WTC11 (cell line): ENCODE data around the gene MBD3. TPM values are rescaled to one million over a fixed set of nuclear protein-coding genes. Genes with fewer than 3 reads are reported as not detected.

Source experiments
- ATAC-seq: fragments of 200-7000 bp; cut with Tn5 transposase; 2 replicates; pipeline ENCODE4 v1.10.0; 2021; ENCODE audit warnings: mild to moderate bottlenecking, moderate library complexity
- CTCF ChIA-PET: fragments of 300-600 bp; sonication (Branson Sonifier 250); formaldehyde crosslinking; loops from one replicate; lab custom pipeline; 2021; ENCODE audit warnings: antibody characterized with exemption; lab: Charles Lee
- POLR2A ChIA-PET: fragments of 350-600 bp; sonication (Branson Sonifier 250); formaldehyde crosslinking; loops from one replicate; lab custom pipeline; 2021; ENCODE audit warnings: antibody characterized with exemption; lab: Charles Lee
- DNase-seq: peaks from one replicate; pipeline ENCODE4 v3.0.0; 2021; ENCODE audit warnings: low spot score
- H3K27ac Mint-ChIP-seq: 2 replicates; pipeline ENCODE4 v1.8.0; 2021; ENCODE audit warnings: mixed read lengths
- H3K27me3 Mint-ChIP-seq: 2 replicates; pipeline ENCODE4 v1.8.0; 2021; ENCODE audit warnings: low read depth, mild to moderate bottlenecking, moderate library complexity, mixed read lengths
- H3K36me3 Mint-ChIP-seq: 2 replicates; pipeline ENCODE4 v1.8.0; 2021; ENCODE audit warnings: mixed read lengths
- H3K4me1 Mint-ChIP-seq: 2 replicates; pipeline ENCODE4 v1.8.0; 2022; ENCODE audit warnings: mixed read lengths
- H3K4me3 Mint-ChIP-seq: 2 replicates; pipeline ENCODE4 v1.8.0; 2021; ENCODE audit warnings: mild to moderate bottlenecking, moderate library complexity, mixed read lengths
- H3K9me3 Mint-ChIP-seq: 2 replicates; pipeline ENCODE4 v1.8.0; 2021; ENCODE audit warnings: mixed read lengths
- ATF1 ChIP-seq: sonication (generic); formaldehyde crosslinking; IDR thresholded peaks from 2 replicates; pipeline ENCODE4 v1.8.1; 2023; ENCODE audit warnings: mild to moderate bottlenecking, moderate library complexity, missing genetic modification reagents
- ATF2 ChIP-seq: sonication (generic); formaldehyde crosslinking; IDR thresholded peaks from 2 replicates; pipeline ENCODE4 v1.8.1; 2022; ENCODE audit warnings: low read depth, missing genetic modification reagents, borderline replicate concordance
- CBFB ChIP-seq: sonication (generic); formaldehyde crosslinking; IDR thresholded peaks from 2 replicates; pipeline ENCODE4 v1.8.1; 2022; ENCODE audit warnings: mild to moderate bottlenecking, low read depth, missing genetic modification reagents
- CREB1 ChIP-seq: sonication (generic); formaldehyde crosslinking; IDR thresholded peaks from 2 replicates; pipeline ENCODE4 v1.8.0; 2023; ENCODE audit warnings: mild to moderate bottlenecking, missing genetic modification reagents
- E2F4 ChIP-seq: sonication (generic); formaldehyde crosslinking; IDR thresholded peaks from 2 replicates; pipeline ENCODE4 v1.8.1; 2022; ENCODE audit warnings: low read depth, mild to moderate bottlenecking, moderate library complexity, missing genetic modification reagents, borderline replicate concordance
- ELF4 ChIP-seq: sonication (generic); formaldehyde crosslinking; IDR thresholded peaks from 2 replicates; pipeline ENCODE4 v1.8.1; 2022; ENCODE audit warnings: low read depth, mild to moderate bottlenecking, moderate library complexity, missing genetic modification reagents
- EMX1 ChIP-seq: fragments of 250-450 bp; sonication (Bioruptor Pico); IDR thresholded peaks from 2 replicates; pipeline ENCODE4 v1.8.0; 2021; ENCODE audit warnings: mild to moderate bottlenecking
- FOXK1 ChIP-seq: sonication (generic); formaldehyde crosslinking; IDR thresholded peaks from 2 replicates; pipeline ENCODE4 v1.8.0; 2022; ENCODE audit warnings: mild to moderate bottlenecking, moderate library complexity, missing genetic modification reagents
- FOXP1 ChIP-seq: sonication (generic); formaldehyde crosslinking; IDR thresholded peaks from 2 replicates; pipeline ENCODE4 v1.8.0; 2022; ENCODE audit warnings: missing genetic modification reagents, mild to moderate bottlenecking, moderate library complexity, borderline replicate concordance
- GRHL2 ChIP-seq: fragments of 250-450 bp; sonication (Bioruptor Pico); IDR thresholded peaks from 2 replicates; pipeline ENCODE4 v1.8.0; 2022; ENCODE audit warnings: mild to moderate bottlenecking, moderate library complexity; ENCODE audit not compliant: insufficient replicate concordance, severe bottlenecking
- HMGA2 ChIP-seq: fragments of 250-450 bp; sonication (Bioruptor Pico); IDR thresholded peaks from 2 replicates; pipeline ENCODE4 v1.4.0; 2021; ENCODE audit warnings: mild to moderate bottlenecking, moderate library complexity
- JAZF1 ChIP-seq: fragments of 250-450 bp; sonication (Bioruptor Pico); IDR thresholded peaks from 2 replicates; pipeline ENCODE4 v1.9.0; 2021; ENCODE audit warnings: moderate library complexity, mild to moderate bottlenecking, inconsistent platforms
- MAX ChIP-seq: sonication (generic); formaldehyde crosslinking; IDR thresholded peaks from 2 replicates; pipeline ENCODE4 v1.8.0; 2022; ENCODE audit warnings: mild to moderate bottlenecking, missing genetic modification reagents
- MXD4 ChIP-seq: fragments of 250-450 bp; sonication (Bioruptor Pico); IDR thresholded peaks from 2 replicates; pipeline ENCODE4 v1.8.0; 2021; ENCODE audit warnings: mild to moderate bottlenecking, moderate library complexity, borderline replicate concordance
- NFATC4 ChIP-seq: fragments of 250-450 bp; sonication (Bioruptor Pico); IDR thresholded peaks from 2 replicates; pipeline ENCODE4 v1.9.0; 2021; ENCODE audit warnings: mild to moderate bottlenecking
- PRDM15 ChIP-seq: sonication (generic); formaldehyde crosslinking; IDR thresholded peaks from 2 replicates; pipeline ENCODE4 v1.8.0; 2022; ENCODE audit warnings: missing genetic modification reagents
- RELA ChIP-seq: sonication (generic); formaldehyde crosslinking; IDR thresholded peaks from 2 replicates; pipeline ENCODE4 v1.8.1; 2022; ENCODE audit warnings: missing genetic modification reagents, mild to moderate bottlenecking, borderline replicate concordance
- SMAD4 ChIP-seq: sonication (generic); formaldehyde crosslinking; IDR thresholded peaks from 2 replicates; pipeline ENCODE4 v1.8.0; 2022; ENCODE audit warnings: mild to moderate bottlenecking, missing genetic modification reagents
- TCF7 ChIP-seq: sonication (generic); formaldehyde crosslinking; IDR thresholded peaks from 2 replicates; pipeline ENCODE4 v1.8.0; 2022; ENCODE audit warnings: mild to moderate bottlenecking, low read depth, missing genetic modification reagents, moderate library complexity
- TEAD4 ChIP-seq: sonication (generic); formaldehyde crosslinking; IDR thresholded peaks from 2 replicates; pipeline ENCODE4 v1.8.0; 2022; ENCODE audit warnings: mild to moderate bottlenecking, missing genetic modification reagents
- ZNF121 ChIP-seq: sonication (generic); formaldehyde crosslinking; IDR thresholded peaks from 2 replicates; pipeline ENCODE4 v1.8.0; 2023; ENCODE audit warnings: missing genetic modification reagents
- ZNF416 ChIP-seq: fragments of 250-450 bp; sonication (Bioruptor Pico); IDR thresholded peaks from 2 replicates; pipeline ENCODE4 v1.9.0; 2021; ENCODE audit warnings: mild to moderate bottlenecking, inconsistent platforms
- total RNA-seq: library from RNA; stranded (reverse); gene quantifications from 3 replicates; pipeline ENCODE4 v1.2.3, GENCODE V29; 2021
- TF ChIP-seq, protein P1 (sequence below): sonication (generic); formaldehyde crosslinking; IDR thresholded peaks from 2 replicates; pipeline ENCODE4 v1.8.0; 2022; ENCODE audit warnings: mild to moderate bottlenecking, missing genetic modification reagents
- TF ChIP-seq, protein P2 (sequence below): sonication (generic); formaldehyde crosslinking; IDR thresholded peaks from 2 replicates; pipeline ENCODE4 v1.8.0; 2022; ENCODE audit warnings: mild to moderate bottlenecking, missing genetic modification reagents
- TF ChIP-seq, protein P3 (sequence below): sonication (generic); formaldehyde crosslinking; IDR thresholded peaks from 2 replicates; pipeline ENCODE4 v1.8.0; 2022; ENCODE audit warnings: mild to moderate bottlenecking, missing genetic modification reagents

MBD3 gene
- total RNA-seq, 1 experiment from 2014 or later, result 90.2 TPM

DNA sequence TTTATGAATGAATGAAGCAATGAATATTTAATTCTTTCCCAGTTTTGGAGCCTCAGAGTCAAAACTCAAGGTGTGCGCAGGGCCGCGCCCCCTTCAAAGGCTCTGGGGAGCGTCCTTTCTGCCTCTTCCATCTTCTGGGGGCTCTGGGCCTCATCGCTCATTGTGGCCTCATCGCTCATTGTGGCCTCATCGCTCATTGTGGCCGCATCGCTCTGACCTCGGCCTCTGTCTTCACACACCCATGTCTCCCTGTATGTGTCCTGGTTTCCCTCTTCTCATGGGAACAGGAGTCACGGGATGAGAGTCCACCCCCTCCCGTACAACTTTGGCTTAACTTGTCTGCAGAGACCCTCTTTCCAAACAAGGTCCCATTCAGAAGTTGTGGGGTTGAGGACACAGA lies 21.3 kb downstream of the MBD3 start:
- H3K27ac Mint-ChIP-seq, result no peak overlapping the region
- H3K4me1 Mint-ChIP-seq, result peaks cover 6% of the 10 kb centered on the region
- ChIA-PET POLR2A (no interaction called here), CTCF (interaction anchor here (1.9 kb wide), 1 partner anchor 25 kb away, joined by 8 read pairs; no protein-coding TSS in a partner anchor)
- H3K4me3 Mint-ChIP-seq, result no peak overlapping the region
- ATAC-seq (no peak), DNase-seq (no peak)
- H3K9me3 Mint-ChIP-seq, result 0 out of 2 replicates have a peak, but pooled peaks cover 3% of the 10 kb centered on the region
- H3K27me3 Mint-ChIP-seq, result peaks cover 38% of the 10 kb centered on the region
- no peak for TF ChIP-seq SMAD4
- no peak for TF ChIP-seq MAX (CRISPR knock-in tag)
- no peak for TF ChIP-seq ZNF416 (CRISPR knock-in tag)
- no peak for TF ChIP-seq EMX1 (CRISPR knock-in tag)
- no peak for TF ChIP-seq MXD4 (CRISPR knock-in tag)
- TF ChIP-seq, protein P1, sequence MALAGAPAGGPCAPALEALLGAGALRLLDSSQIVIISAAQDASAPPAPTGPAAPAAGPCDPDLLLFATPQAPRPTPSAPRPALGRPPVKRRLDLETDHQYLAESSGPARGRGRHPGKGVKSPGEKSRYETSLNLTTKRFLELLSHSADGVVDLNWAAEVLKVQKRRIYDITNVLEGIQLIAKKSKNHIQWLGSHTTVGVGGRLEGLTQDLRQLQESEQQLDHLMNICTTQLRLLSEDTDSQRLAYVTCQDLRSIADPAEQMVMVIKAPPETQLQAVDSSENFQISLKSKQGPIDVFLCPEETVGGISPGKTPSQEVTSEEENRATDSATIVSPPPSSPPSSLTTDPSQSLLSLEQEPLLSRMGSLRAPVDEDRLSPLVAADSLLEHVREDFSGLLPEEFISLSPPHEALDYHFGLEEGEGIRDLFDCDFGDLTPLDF (CRISPR knock-in tag), result no peak
- no peak for TF ChIP-seq FOXP1
- TF ChIP-seq NFATC4, result no peak
- no peak for TF ChIP-seq TCF7
- no peak for TF ChIP-seq ZNF121 (CRISPR knock-in tag)
- no peak for TF ChIP-seq JAZF1
- no peaks in the 10 kb centered on the region for H3K36me3 Mint-ChIP-seq

GRCh38 chr19:1570836-1571235 lies 21.8 kb downstream of the MBD3 start:
- CTCF ChIA-PET, result interaction anchor here (1.0 kb wide), 1 partner anchor 24 kb away, joined by 3 read pairs; no protein-coding TSS in a partner anchor
- H3K27me3 Mint-ChIP-seq, result peaks cover 38% of the 10 kb centered on the region
- H3K27ac Mint-ChIP-seq, result no peak overlapping the region
- H3K4me3 Mint-ChIP-seq, result no peak overlapping the region
- ATAC-seq, result no peak
- no peaks in the 10 kb centered on the region for H3K36me3 Mint-ChIP-seq
- POLR2A ChIA-PET, result no interaction called here
- no peak for DNase-seq
- TF ChIP-seq ATF1 (no peak), ATF2 (CRISPR knock-in tag) (no peak), TEAD4 (CRISPR knock-in tag) (no peak), CBFB (CRISPR knock-in tag) (no peak), FOXK1 (CRISPR knock-in tag) (no peak), RELA (CRISPR knock-in tag) (no peak), PRDM15 (CRISPR knock-in tag) (no peak), HMGA2 (CRISPR knock-in tag) (no peak), E2F4 (CRISPR knock-in tag) (no peak), MXD4 (CRISPR knock-in tag) (no peak), ZNF121 (CRISPR knock-in tag) (no peak), GRHL2 (CRISPR knock-in tag) (no peak), JAZF1 (no peak), ELF4 (CRISPR knock-in tag) (no peak), CREB1 (CRISPR knock-in tag) (no peak)
- TF ChIP-seq, protein P1 (CRISPR knock-in tag), result no peak
- TF ChIP-seq, protein P2, sequence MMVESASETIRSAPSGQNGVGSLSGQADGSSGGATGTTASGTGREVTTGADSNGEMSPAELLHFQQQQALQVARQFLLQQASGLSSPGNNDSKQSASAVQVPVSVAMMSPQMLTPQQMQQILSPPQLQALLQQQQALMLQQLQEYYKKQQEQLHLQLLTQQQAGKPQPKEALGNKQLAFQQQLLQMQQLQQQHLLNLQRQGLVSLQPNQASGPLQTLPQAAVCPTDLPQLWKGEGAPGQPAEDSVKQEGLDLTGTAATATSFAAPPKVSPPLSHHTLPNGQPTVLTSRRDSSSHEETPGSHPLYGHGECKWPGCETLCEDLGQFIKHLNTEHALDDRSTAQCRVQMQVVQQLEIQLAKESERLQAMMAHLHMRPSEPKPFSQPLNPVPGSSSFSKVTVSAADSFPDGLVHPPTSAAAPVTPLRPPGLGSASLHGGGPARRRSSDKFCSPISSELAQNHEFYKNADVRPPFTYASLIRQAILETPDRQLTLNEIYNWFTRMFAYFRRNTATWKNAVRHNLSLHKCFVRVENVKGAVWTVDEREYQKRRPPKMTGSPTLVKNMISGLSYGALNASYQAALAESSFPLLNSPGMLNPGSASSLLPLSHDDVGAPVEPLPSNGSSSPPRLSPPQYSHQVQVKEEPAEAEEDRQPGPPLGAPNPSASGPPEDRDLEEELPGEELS (CRISPR knock-in tag), result no peak
- TF ChIP-seq, protein P3, sequence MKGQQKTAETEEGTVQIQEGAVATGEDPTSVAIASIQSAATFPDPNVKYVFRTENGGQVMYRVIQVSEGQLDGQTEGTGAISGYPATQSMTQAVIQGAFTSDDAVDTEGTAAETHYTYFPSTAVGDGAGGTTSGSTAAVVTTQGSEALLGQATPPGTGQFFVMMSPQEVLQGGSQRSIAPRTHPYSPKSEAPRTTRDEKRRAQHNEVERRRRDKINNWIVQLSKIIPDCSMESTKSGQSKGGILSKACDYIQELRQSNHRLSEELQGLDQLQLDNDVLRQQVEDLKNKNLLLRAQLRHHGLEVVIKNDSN (CRISPR knock-in tag), result no peak
- TF ChIP-seq, all 79 proteins: peak for 0
- peaks cover 6% of the 10 kb centered on the region for H3K4me1 Mint-ChIP-seq
- 0 out of 2 replicates have a peak, but pooled peaks cover 3% of the 10 kb centered on the region for H3K9me3 Mint-ChIP-seq
